Astrocyte of the cerebellum (primary cell): ENCODE data around the gene ITPK1.

Experiments used
- DNase-seq: peaks from one replicate; pipeline ENCODE4 v3.0.0-alpha.2; 2011; ENCODE audit warnings: low read depth
- H3K4me3 ChIP-seq: 2 replicates; pipeline ENCODE4 v1.5.1; 2011; ENCODE audit warnings: mild to moderate bottlenecking, low read depth, low read length, moderate library complexity
- in situ Hi-C: cut with HindIII; loops from 2 replicates; pipeline ENCODE4 v1.10.0; 2017; ENCODE audit warnings: low sequenced_read_pairs
- TF ChIP-seq, protein P1 (sequence below): IDR thresholded peaks from 2 replicates; pipeline ENCODE4 v1.5.1; 2012; ENCODE audit warnings: low read length, low read depth, moderate library complexity, mild to moderate bottlenecking; ENCODE audit errors: missing control alignments

Gene ITPK1

DNA sequence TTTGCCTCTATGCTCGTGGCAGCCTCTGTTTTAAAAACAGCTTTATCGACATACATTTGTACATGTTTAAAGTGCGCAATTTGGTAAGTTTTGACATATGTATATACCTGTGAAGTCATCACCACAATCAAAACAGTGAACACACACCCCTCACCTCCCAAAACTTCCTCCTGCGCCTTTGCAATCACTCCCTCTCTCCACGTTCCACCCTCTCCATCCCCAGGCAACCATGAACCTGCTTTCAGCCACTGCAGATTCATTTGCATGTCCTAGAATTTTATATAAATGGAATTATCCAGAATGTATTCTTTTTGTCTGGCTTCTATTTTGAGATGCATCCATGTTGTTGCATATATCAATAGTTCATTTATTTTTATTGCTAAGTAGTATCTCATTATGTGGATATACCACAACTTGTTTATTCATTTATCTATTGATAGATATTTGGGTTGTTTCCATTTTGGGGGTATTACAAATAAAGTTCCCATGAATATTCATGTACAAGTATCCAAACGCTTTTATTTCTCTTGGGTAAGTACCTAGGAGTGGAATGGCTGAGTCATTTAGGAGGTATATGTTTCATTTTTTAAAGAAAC is 208.3 kb downstream of the ITPK1 start:
- TF ChIP-seq, protein P1, sequence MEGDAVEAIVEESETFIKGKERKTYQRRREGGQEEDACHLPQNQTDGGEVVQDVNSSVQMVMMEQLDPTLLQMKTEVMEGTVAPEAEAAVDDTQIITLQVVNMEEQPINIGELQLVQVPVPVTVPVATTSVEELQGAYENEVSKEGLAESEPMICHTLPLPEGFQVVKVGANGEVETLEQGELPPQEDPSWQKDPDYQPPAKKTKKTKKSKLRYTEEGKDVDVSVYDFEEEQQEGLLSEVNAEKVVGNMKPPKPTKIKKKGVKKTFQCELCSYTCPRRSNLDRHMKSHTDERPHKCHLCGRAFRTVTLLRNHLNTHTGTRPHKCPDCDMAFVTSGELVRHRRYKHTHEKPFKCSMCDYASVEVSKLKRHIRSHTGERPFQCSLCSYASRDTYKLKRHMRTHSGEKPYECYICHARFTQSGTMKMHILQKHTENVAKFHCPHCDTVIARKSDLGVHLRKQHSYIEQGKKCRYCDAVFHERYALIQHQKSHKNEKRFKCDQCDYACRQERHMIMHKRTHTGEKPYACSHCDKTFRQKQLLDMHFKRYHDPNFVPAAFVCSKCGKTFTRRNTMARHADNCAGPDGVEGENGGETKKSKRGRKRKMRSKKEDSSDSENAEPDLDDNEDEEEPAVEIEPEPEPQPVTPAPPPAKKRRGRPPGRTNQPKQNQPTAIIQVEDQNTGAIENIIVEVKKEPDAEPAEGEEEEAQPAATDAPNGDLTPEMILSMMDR, result no peak
- no peak for DNase-seq
- H3K4me3 ChIP-seq, result no peak overlapping the region
- in situ Hi-C loops, result no loop called here

DNA sequence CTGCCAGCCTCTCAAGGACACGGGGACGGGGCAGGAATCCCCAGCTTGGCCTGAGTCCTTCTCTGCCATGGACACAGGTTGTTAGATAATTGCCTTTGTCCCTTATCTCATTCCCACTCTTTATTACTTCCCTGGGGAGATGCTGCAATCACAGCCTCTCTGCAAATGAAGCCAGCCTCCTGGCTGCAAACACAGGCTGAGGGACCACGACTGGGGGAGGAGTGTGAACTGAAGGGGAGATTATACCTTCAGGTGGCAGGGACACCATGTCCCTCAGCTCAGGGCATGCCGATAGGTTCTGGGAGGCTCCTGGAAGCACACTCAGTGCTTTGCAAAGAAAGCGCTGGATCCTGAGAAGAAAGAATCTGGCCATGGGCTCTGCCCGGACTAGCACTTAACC is 208.9 kb downstream of the ITPK1 start:
- no peak for DNase-seq
- no peak overlapping the region for H3K4me3 ChIP-seq

DNA sequence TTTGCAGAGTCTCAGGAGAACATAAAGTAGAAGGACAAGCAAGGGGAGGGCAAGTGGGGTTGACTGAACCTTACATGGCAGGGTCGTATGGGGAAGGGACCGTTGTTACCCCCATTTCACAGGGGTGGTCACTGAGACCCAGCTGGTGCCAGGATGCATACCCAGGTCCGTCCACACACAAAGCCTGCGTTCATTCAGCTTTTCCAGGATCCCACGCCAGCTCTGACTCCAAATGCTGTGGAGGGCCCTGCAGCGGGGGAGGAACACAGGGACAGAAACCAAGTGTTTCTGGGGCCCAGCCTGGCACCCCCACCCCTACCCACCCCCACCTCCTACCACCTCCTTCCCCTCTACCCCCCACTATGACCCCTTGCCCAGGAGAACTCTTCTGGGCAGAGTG is 209.3 kb downstream of the ITPK1 start:
- TF ChIP-seq, protein P1, result no peak
- in situ Hi-C loops, result no loop called here
- no peak for DNase-seq
- no peak overlapping the region for H3K4me3 ChIP-seq

More for the DNA sequence above, 208.9 kb downstream of the ITPK1 start:
- TF ChIP-seq, protein P1, result no peak
- in situ Hi-C loops, result no loop called here

DNA sequence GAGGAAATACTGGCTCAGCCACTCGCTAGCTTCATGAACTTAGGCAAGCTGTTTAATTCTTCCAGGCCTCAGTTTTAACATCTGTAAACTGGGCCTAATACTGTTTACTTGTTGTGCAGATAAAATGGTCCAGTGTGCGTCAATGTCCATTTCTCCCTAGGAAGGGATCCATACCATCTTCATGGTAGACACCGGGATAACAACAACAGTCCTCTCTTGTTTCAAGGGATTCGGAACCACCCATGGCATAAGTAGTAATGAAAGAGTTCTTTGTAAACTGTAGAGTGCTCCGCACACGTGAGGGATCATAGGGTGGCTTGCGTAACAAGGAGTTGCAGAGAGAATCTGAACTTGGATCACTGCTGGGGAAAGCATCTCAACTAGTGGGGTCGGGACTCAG is 210.1 kb downstream of the ITPK1 start:
- in situ Hi-C loops, result no loop called here
- DNase-seq, result no peak
- TF ChIP-seq, protein P1, result no peak
- H3K4me3 ChIP-seq, result no peak overlapping the region

DNA sequence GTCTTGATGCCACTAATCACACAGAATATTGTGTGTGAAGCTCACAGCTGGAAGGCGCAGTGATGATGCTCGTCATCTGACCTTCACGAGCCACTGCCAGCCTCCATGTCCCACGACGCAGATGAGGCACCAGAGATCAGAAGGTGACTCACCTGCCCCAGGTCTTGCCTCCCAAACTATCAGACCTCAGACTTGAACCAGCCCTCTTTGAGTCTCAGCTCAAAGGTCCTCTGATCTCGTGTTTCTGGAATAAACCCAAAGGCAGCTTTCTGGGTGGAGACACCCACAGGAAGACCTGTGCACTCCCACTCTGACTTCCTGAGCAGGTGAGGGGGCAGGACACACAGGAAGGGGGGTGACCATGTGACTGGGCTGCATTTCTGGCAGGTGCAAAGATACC is 212.4 kb downstream of the ITPK1 start:
- TF ChIP-seq, protein P1, result no peak
- no peak overlapping the region for H3K4me3 ChIP-seq
- DNase-seq, result no peak
- in situ Hi-C loops, result no loop called here

DNA sequence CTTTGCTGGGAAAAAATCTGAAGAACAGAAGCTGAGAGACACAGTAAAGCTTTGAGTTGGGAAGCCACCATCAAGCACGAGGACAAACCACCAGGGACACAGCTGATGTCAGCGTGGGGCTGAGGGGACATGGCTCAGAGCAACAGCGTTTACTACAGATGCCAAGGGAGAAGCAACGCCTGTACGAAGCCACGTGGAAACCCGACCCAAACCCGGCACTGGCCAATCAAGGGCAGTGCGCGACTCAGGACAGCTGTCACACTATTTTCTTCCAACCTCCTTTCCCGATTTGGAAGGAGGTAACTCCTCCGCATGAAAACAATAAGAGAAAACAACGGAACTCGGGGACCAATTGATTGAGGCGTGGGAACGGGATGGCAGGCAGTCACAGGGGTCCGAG is 213.0 kb downstream of the ITPK1 start:
- H3K4me3 ChIP-seq, result no peak overlapping the region
- TF ChIP-seq, protein P1, result no peak
- in situ Hi-C loops, result no loop called here
- DNase-seq, result no peak
